HT1080 (cell line): ENCODE data around the gene GTPBP6. TPM values are rescaled to one million over a fixed set of nuclear protein-coding genes. Genes with fewer than 3 reads are reported as not detected.

ENCODE experiments used
- DNase-seq: peaks from one replicate; pipeline ENCODE4 v3.0.0-alpha.2; 2015; ENCODE audit warnings: low read depth
- polyA plus RNA-seq, 2 experiments: library from polyadenylated mRNA; depleted of rRNA; stranded (reverse); fragments of >200 nt; gene quantifications; 2 replicates each; pipeline ENCODE4 v1.2.3, GENCODE V29; 2015
- total RNA-seq: library from RNA; depleted of rRNA; stranded (reverse); fragments of >200 nt; shearing (Covaris generic); gene quantifications from 2 replicates; pipeline ENCODE4 v1.2.3, GENCODE V29; 2014; rRNA removed

The GTPBP6 gene, protein sequence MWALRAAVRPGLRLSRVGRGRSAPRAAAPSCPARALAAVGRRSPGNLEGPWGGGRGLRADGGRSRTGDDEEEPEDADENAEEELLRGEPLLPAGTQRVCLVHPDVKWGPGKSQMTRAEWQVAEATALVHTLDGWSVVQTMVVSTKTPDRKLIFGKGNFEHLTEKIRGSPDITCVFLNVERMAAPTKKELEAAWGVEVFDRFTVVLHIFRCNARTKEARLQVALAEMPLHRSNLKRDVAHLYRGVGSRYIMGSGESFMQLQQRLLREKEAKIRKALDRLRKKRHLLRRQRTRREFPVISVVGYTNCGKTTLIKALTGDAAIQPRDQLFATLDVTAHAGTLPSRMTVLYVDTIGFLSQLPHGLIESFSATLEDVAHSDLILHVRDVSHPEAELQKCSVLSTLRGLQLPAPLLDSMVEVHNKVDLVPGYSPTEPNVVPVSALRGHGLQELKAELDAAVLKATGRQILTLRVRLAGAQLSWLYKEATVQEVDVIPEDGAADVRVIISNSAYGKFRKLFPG
- total RNA-seq, result 56.4 and 60.2 TPM in 2 replicates
- 47.9 and 49.3 TPM in 2 replicates for polyA plus RNA-seq (2015; cell fraction: cytosol; rRNA removed)
- 45.0 and 47.1 TPM in 2 replicates for polyA plus RNA-seq (2015; cell fraction: nucleus; rRNA removed)

DNA sequence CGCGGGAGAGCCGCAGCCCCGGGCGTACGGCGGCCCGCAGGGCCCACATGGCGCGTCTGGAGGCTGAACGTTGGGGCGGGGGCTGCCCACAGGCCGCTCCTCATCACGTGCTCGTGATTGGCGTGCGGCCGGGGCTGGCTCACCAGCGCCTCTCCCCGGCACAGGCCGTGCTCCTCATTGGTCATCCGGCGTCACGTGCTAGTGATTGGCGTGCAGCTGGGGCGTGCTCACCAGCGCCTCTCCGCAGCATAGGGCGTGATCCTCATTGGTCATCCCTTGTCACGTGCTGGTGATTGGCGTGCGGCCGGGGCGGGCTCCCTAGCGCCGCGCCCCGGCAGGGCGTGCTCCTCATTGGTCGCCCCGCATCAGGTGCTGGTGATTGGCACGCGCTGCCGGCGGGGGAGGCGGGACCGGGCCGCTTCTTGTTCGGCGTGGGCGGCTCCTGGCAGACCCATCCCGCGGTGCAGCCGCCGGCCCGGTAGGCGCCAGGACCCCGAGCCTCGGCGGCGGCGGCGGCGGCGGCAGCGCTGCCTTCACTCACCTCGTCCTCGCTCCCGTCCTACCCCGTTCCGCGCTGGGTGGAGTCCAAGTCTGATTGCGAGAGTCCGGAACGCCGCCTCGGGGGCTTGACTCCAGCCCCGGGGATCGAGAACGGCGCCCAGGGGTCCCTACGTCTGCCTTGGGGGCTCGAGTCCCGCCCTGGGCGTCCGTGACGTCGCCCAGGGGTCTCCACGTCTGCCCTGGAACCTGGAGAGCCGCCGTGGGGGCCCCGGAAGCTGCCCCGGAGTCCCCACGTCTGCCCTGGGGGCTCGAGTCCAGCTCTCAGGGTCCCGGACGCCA is at the start of gene GTPBP6:
Gene GTPBP6 (minus strand): TSS at position 58 of the 840 bp plus-strand sequence. CDS start 9 bp downstream, at position 49.
- peak; percentile 100 for DNase-seq

DNA sequence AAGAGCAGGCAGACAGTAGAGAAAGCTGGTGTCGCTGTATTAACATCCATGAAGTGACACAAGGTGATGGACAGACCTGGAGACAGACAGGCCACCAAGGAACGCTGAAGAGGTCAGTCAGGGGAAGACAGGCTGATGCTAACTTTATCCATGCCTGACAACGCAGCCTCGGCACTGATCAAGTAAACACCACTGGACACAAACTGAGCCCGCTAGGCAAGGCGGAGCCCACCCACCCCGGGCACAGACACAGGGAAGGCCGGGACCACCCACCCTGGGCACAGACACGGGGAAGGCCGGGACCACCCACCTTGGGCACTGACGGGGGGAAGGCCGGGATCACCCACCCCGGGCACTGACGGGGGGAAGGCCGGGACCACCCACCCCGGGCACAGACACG is 49.3 kb upstream of the GTPBP6 start:
- DNase-seq, result no peak

- no peak for DNase-seq
These were observed 48.8 kb upstream of the GTPBP6 start for GRCh38 chrX:367349-367748.

GRCh38 chrX:363621-364375 is 45.2 kb upstream of the GTPBP6 start:
- no peak for DNase-seq

- no peak for DNase-seq
These were observed 44.5 kb upstream of the GTPBP6 start for GRCh38 chrX:362937-363620.

DNA sequence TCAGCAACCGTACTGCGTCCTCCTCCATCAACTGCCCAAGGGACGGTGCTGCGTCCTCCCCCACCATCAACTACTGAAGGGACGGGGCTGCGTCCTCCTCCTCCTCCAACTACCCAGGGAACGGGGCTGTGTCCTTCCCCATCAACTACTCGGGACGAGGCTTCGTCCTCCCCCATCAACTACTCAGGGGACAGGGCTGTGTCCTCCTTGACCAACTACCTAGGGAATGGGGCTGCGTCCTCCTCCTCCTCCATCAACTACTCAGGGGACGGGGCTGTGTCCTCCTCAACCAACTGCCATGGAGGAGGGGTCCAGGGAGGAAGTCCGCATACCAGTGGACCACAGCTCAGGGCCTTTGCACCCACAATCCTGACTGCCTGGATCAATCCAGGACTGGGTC is 43.8 kb upstream of the GTPBP6 start:
- DNase-seq, result no peak

DNA sequence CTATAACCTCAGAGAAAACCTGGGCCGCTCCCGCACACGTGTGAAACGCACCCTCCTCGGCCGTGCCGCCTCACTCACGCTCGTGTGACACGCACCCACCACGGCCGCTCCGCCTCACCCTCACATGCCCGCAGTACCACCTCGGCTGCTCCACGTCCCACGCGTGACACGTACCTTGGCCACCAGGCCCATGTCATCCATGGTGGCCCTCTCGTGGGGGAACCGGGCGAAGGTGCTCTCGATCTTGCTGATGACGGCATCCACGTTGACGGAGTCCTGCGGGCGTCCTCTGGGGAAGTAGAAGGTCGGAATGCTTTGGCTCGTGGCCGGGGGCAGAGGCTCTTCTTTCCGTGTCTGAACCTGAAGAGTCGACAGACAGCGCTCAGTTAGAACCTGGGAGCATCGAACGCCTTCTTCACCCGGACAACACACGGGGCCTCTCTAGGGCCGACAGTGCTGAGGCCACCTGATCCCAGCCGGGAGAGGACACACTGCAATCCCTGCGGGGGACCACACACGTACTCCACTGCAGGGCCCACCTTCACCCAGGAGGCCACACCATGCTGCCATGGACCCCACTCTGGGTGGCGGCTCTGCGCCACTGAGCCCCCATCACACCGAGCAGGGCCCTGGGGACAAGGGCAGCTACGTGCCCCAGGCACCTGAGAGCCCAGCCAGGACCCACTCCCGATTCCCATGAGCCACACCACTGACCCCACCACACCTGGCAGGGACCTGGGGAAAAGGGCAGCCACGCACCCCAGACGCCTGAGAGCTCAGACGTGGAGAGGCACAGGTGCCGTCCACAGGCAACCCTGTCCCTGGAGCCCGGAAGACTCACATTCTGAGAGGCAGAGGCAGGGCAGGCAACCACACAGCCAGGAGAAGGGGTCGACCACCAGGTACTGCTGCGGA is 42.9 kb upstream of the GTPBP6 start:
- no peak for DNase-seq

DNA sequence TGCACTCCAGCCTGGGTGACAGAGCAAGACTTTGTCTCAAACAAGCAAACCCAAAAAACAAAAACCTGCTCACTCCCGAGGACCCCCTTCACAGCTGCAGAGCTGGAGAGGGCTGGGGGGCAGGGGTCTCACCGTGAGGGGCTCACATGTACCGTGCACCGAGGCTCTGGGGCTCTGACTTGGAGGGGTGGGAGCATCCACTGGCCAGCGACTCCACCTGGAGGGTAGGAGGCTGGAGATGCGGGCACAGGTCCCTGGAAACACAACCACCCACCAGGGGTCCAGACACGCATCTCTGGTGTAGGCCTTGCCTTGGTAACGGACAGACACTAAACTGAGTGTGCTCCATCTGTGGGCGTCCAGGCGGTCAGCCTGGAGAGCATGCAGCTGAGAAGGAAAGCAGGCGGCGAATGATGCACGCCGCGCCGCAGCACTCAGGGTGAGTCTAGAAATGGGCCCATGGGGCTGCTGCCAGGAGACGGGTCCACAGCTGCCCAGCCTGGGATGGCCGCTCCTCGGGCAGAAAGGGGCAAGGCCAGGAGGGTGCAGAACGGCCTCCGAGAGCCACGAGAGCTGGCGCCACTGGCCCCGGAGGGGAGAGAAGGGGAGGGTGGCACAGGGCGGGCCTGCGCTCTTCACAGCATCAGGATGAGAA is 42.0 kb upstream of the GTPBP6 start:
- DNase-seq, result no peak

- DNase-seq, result no peak
These were observed 40.1 kb upstream of the GTPBP6 start for GRCh38 chrX:358651-359143.

DNA sequence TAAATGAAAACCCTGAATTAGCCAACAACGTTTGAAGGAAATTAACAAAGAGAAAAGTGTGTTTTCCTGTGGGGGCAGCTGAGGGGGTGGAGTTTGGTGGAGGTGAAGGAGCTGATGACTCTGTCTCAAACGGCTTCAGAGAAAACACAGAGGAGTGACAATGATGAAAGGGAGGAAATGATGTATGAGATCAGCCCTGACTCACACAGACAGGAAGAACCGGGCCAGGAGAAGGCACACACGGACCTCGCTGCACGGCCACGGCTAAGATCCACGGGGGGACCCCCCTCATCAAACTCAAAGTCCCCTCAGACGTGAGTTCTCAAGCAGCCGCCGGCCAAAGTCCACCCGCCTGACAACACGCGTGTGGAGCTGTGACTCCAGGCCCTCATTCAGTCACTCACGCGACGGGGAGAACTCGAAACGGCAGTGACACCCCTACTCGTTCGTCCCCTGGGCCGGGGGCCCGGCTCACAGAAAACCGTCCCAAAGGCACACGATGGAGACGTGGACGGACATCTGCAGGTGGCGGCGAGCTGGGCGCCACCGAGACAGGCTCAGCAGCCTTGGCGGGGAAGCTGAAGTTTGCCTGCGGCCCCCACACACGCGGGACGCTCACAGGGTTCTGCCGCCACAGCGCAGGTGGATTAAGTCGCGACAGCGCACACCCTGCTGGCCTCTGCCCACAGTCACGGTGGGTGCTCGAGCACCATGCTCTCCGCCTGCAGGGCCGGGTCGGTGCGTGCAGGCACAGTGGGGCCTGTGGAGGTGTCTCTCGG is 39.3 kb upstream of the GTPBP6 start:
- peak; percentile 63 for DNase-seq

DNA sequence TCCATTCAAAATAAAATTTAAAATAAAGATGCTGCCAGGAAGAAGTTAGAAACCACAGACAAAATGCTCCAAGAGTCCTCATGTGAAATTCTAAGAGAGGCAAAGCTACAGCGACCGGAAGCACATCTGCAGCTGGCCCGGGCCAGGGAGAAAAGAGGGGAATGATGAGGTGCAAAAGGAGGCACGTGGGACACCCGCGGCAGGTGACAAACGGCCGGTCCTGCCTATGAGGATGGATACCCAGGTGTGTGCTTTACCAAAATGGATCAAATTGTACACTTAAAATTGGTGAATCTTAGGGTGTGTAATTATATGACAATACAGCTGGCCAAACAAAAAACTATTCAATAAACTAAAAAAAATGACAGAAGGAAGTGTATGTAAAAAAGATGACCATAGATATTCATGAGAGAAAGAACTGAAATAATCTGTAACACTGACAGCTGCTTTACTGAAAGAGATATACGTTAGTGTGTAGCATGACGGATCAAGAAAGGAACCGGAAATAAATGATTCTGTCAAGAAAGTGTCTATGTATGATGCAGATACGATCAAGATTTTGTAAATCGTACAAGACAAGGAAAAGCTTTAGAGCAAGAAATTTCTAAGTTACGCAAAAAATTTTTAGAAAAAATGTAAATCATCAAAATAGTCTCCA is 38.6 kb upstream of the GTPBP6 start:
- no peak for DNase-seq

DNA sequence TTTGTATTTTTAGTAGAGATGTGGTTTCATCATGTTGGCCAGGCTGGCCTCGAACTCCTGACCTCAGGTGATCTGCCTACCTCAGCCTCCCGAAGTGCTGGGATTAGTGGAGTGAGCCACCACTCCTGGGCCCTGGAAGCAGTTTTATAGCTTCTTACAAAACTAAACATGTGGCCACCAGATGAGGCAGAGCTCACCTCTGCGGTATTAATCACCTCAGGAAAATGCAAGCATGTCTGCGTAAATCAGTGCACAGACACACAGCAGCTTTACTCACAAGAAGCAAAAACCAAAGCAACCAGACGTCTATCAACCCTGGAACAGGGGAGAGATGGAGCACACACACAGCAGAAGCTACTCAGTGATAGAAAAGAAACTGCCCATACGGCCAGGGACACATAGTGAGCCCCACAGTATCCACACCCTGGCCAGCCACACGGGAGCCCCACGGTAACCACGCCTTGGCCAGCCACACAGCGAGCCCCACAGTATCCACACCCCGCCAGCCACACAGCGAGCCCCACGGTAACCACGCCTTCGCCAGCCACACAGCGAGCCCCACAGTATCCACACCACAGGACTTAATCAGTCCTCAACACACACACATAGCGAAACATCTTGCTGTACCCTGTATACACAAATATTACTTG is 37.9 kb upstream of the GTPBP6 start:
- DNase-seq, result peak; percentile 14

- DNase-seq, result no peak
These were observed 36.9 kb upstream of the GTPBP6 start for GRCh38 chrX:355329-356050.

DNA sequence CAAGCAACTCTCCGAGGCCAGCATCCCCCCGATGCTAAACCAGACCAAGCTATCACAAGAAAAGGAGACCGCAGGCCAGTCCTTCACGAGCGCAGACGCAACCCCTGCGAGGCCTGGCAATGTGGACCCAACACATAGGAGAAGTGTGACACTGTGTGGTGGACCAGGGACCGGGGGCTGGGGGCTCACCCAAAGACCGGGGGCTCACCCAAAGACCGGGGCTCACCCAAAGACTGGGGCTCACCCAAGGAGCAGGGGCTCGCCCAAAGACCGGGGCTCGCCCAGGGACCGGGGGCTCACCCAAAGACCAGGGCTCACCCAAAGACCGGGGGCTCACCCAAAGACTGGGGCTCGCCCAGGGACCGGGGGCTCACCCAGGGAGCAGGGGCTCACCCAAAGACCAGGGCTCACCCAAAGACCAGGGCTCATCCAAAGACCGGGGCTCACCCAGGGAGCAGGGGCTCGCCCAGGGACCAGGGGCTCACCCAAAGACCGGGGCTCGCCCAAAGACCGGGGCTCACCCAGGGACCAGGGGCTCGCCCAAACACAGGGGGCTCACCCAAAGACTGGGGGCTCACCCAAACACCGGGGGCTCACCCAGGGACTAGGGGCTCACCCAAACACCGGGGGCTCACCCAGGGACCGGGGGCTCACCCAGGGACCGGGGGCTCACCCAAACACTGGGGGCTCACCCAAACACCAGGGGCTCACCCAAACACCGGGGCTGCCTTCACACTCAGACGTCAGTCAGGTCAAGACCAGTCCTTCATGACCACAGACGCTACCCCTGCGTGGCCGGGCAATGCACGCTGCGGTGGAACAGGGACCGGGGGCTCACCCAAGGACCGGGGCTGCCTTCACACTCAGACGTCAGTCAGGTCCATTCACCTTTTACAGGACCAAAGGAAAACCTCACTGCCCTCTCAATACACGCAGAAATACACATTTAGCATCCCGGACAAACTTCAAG is 35.3 kb upstream of the GTPBP6 start:
- no peak for DNase-seq
